ENCODE results near the gene DMAC2L.
"Not testable (repeated sequence)": the region's sequence is repeated elsewhere in the genome, so short reads cannot be mapped to it uniquely, and the experiment has no call there.

The DMAC2L gene

GRCh38 chr14:50354527-50354926, 42.4 kb downstream of the DMAC2L start:
- H3K27me3 ChIP-seq (ENCODE audit: control insufficient read depth in 1 of 2, insufficient read depth in 2 of 2, low read length in 2 of 2) = no peaks in the 10 kb centered on the region
- no peak overlapping the region for H3K9ac ChIP-seq (ENCODE audit: low read length in 2 of 2)
- H3K36me3 ChIP-seq (ENCODE audit: control insufficient read depth in 2 of 2, insufficient read depth in 2 of 2, low read length in 2 of 2) = no peaks in the 10 kb centered on the region
- no peak overlapping the region for H3K27ac ChIP-seq (ENCODE audit: low read length)
- no peaks in the 10 kb centered on the region for H3K9me3 ChIP-seq (ENCODE audit: control insufficient read depth in 2 of 2, low read length in 2 of 2)
- H3K4me1 ChIP-seq (ENCODE audit: control insufficient read depth, insufficient read depth, low read length) = no peaks in the 10 kb centered on the region
- no peak overlapping the region for H3K4me3 ChIP-seq (ENCODE audit: low read length in 2 of 2)

- Histone ChIP-seq H3K4me1 (ENCODE audit: control insufficient read depth, insufficient read depth, low read length) (no peaks in the 10 kb centered on the region), H3K9ac (ENCODE audit: low read length in 2 of 2) (no peak overlapping the region), H3K27ac (ENCODE audit: low read length) (no peak overlapping the region), H3K9me3 (ENCODE audit: control insufficient read depth in 2 of 2, low read length in 2 of 2) (no peaks in the 10 kb centered on the region), H3K36me3 (ENCODE audit: control insufficient read depth in 2 of 2, insufficient read depth in 2 of 2, low read length in 2 of 2) (no peaks in the 10 kb centered on the region), H3K4me3 (ENCODE audit: low read length in 2 of 2) (no peak overlapping the region), H3K27me3 (ENCODE audit: control insufficient read depth in 1 of 2, insufficient read depth in 2 of 2, low read length in 2 of 2) (no peaks in the 10 kb centered on the region)
These were observed 43.6 kb downstream of the DMAC2L start for GRCh38 chr14:50355692-50356091.

- not testable (repeated sequence) for H3K36me3 ChIP-seq (ENCODE audit: control insufficient read depth in 2 of 2, insufficient read depth in 2 of 2, low read length in 2 of 2); H3K9me3 ChIP-seq (ENCODE audit: control insufficient read depth in 2 of 2, low read length in 2 of 2); H3K27me3 ChIP-seq (ENCODE audit: control insufficient read depth in 1 of 2, insufficient read depth in 2 of 2, low read length in 2 of 2); H3K4me1 ChIP-seq (ENCODE audit: control insufficient read depth, insufficient read depth, low read length); H3K27ac ChIP-seq (ENCODE audit: low read length); H3K4me3 ChIP-seq (ENCODE audit: low read length in 2 of 2); H3K9ac ChIP-seq (ENCODE audit: low read length in 2 of 2)
These were observed 44.2 kb downstream of the DMAC2L start for GRCh38 chr14:50356283-50356682.

- no peaks in the 10 kb centered on the region for H3K9me3 ChIP-seq (ENCODE audit: control insufficient read depth in 2 of 2, low read length in 2 of 2)
- H3K4me3 ChIP-seq (ENCODE audit: low read length in 2 of 2) = no peak overlapping the region
- H3K27me3 ChIP-seq (ENCODE audit: control insufficient read depth in 1 of 2, insufficient read depth in 2 of 2, low read length in 2 of 2) = no peaks in the 10 kb centered on the region
- no peaks in the 10 kb centered on the region for H3K4me1 ChIP-seq (ENCODE audit: control insufficient read depth, insufficient read depth, low read length)
- H3K27ac ChIP-seq (ENCODE audit: low read length) = no peak overlapping the region
- no peaks in the 10 kb centered on the region for H3K36me3 ChIP-seq (ENCODE audit: control insufficient read depth in 2 of 2, insufficient read depth in 2 of 2, low read length in 2 of 2)
- no peak overlapping the region for H3K9ac ChIP-seq (ENCODE audit: low read length in 2 of 2)
These were observed 45.0 kb downstream of the DMAC2L start for GRCh38 chr14:50357124-50357523.

GRCh38 chr14:50357753-50358395, 45.8 kb downstream of the DMAC2L start:
- no peak overlapping the region for H3K9ac ChIP-seq (ENCODE audit: low read length in 2 of 2)
- no peak overlapping the region for H3K27ac ChIP-seq (ENCODE audit: low read length)
- H3K27me3 ChIP-seq (ENCODE audit: control insufficient read depth in 1 of 2, insufficient read depth in 2 of 2, low read length in 2 of 2) = no peaks in the 10 kb centered on the region
- no peaks in the 10 kb centered on the region for H3K9me3 ChIP-seq (ENCODE audit: control insufficient read depth in 2 of 2, low read length in 2 of 2)
- H3K4me1 ChIP-seq (ENCODE audit: control insufficient read depth, insufficient read depth, low read length) = no peaks in the 10 kb centered on the region
- no peaks in the 10 kb centered on the region for H3K36me3 ChIP-seq (ENCODE audit: control insufficient read depth in 2 of 2, insufficient read depth in 2 of 2, low read length in 2 of 2)
- no peak overlapping the region for H3K4me3 ChIP-seq (ENCODE audit: low read length in 2 of 2)

- H3K9me3 ChIP-seq (ENCODE audit: control insufficient read depth in 2 of 2, low read length in 2 of 2) = no peaks in the 10 kb centered on the region
- no peak overlapping the region for H3K9ac ChIP-seq (ENCODE audit: low read length in 2 of 2)
These were observed 47.5 kb downstream of the DMAC2L start for GRCh38 chr14:50359631-50360030.

GRCh38 chr14:50360093-50360492, 48.0 kb downstream of the DMAC2L start:
- H3K9me3 ChIP-seq (ENCODE audit: control insufficient read depth in 2 of 2, low read length in 2 of 2) = no peaks in the 10 kb centered on the region
- H3K4me3 ChIP-seq (ENCODE audit: low read length in 2 of 2) = no peak overlapping the region
- H3K27me3 ChIP-seq (ENCODE audit: control insufficient read depth in 1 of 2, insufficient read depth in 2 of 2, low read length in 2 of 2) = no peaks in the 10 kb centered on the region
- peaks cover 6% of the 10 kb centered on the region for H3K4me1 ChIP-seq (ENCODE audit: control insufficient read depth, insufficient read depth, low read length)
- H3K27ac ChIP-seq (ENCODE audit: low read length) = no peak overlapping the region
- no peak overlapping the region for H3K9ac ChIP-seq (ENCODE audit: low read length in 2 of 2)
- no peaks in the 10 kb centered on the region for H3K36me3 ChIP-seq (ENCODE audit: control insufficient read depth in 2 of 2, insufficient read depth in 2 of 2, low read length in 2 of 2)

More at GRCh38 chr14:50359631-50360030, 47.5 kb downstream of the DMAC2L start:
- Histone ChIP-seq H3K4me3 (ENCODE audit: low read length in 2 of 2) (no peak overlapping the region), H3K27ac (ENCODE audit: low read length) (no peak overlapping the region), H3K27me3 (ENCODE audit: control insufficient read depth in 1 of 2, insufficient read depth in 2 of 2, low read length in 2 of 2) (no peaks in the 10 kb centered on the region), H3K4me1 (ENCODE audit: control insufficient read depth, insufficient read depth, low read length) (peaks cover 6% of the 10 kb centered on the region), H3K36me3 (ENCODE audit: control insufficient read depth in 2 of 2, insufficient read depth in 2 of 2, low read length in 2 of 2) (no peaks in the 10 kb centered on the region)

GRCh38 chr14:50360851-50361250, 48.7 kb downstream of the DMAC2L start:
- Histone ChIP-seq H3K9ac (ENCODE audit: low read length in 2 of 2) (no peak overlapping the region), H3K27ac (ENCODE audit: low read length) (no peak overlapping the region), H3K36me3 (ENCODE audit: control insufficient read depth in 2 of 2, insufficient read depth in 2 of 2, low read length in 2 of 2) (no peaks in the 10 kb centered on the region), H3K9me3 (ENCODE audit: control insufficient read depth in 2 of 2, low read length in 2 of 2) (no peaks in the 10 kb centered on the region), H3K4me1 (ENCODE audit: control insufficient read depth, insufficient read depth, low read length) (peaks cover 6% of the 10 kb centered on the region), H3K4me3 (ENCODE audit: low read length in 2 of 2) (no peak overlapping the region), H3K27me3 (ENCODE audit: control insufficient read depth in 1 of 2, insufficient read depth in 2 of 2, low read length in 2 of 2) (no peaks in the 10 kb centered on the region)

GRCh38 chr14:50361473-50362403, 49.6 kb downstream of the DMAC2L start:
- not testable (repeated sequence) for H3K36me3 ChIP-seq (ENCODE audit: control insufficient read depth in 2 of 2, insufficient read depth in 2 of 2, low read length in 2 of 2); H3K27ac ChIP-seq (ENCODE audit: low read length); H3K9me3 ChIP-seq (ENCODE audit: control insufficient read depth in 2 of 2, low read length in 2 of 2); H3K9ac ChIP-seq (ENCODE audit: low read length in 2 of 2); H3K27me3 ChIP-seq (ENCODE audit: control insufficient read depth in 1 of 2, insufficient read depth in 2 of 2, low read length in 2 of 2); H3K4me1 ChIP-seq (ENCODE audit: control insufficient read depth, insufficient read depth, low read length); H3K4me3 ChIP-seq (ENCODE audit: low read length in 2 of 2)

GRCh38 chr14:50362764-50363713, 50.9 kb downstream of the DMAC2L start:
- H3K27me3 ChIP-seq (ENCODE audit: control insufficient read depth in 1 of 2, insufficient read depth in 2 of 2, low read length in 2 of 2) = no peaks in the 10 kb centered on the region
- peak overlapping the region in 1 of 2 donors; percentile 61 for H3K4me3 ChIP-seq (ENCODE audit: low read length in 2 of 2)
- H3K4me1 ChIP-seq (ENCODE audit: control insufficient read depth, insufficient read depth, low read length) = peaks cover 6% of the 10 kb centered on the region
- peak overlapping the region; percentile 0 to 8 for H3K9ac ChIP-seq (ENCODE audit: low read length in 2 of 2)
- no peaks in the 10 kb centered on the region for H3K36me3 ChIP-seq (ENCODE audit: control insufficient read depth in 2 of 2, insufficient read depth in 2 of 2, low read length in 2 of 2)
- H3K27ac ChIP-seq (ENCODE audit: low read length) = no peak overlapping the region
- no peaks in the 10 kb centered on the region for H3K9me3 ChIP-seq (ENCODE audit: control insufficient read depth in 2 of 2, low read length in 2 of 2)

Measured in stomach smooth muscle (tissue), 2 donors.